A673 (cell line): ENCODE measurements around the gene CGB3.

Source experiments
- EZH2 ChIP-seq: fragments of 200-600 bp; sonication (generic); IDR thresholded peaks from 2 replicates; pipeline ENCODE4 v1.6.1; 2017; ENCODE audit warnings: borderline replicate concordance, low read depth, mild to moderate bottlenecking, mixed read lengths, antibody characterized with exemption, low read length; ENCODE audit not compliant: poor library complexity, severe bottlenecking
- TF ChIP-seq, protein P1 (sequence below): fragments of 300-800, 200-600 bp; sonication (generic); conservative IDR thresholded peaks from 2 replicates; pipeline ENCODE4 v1.5.1; 2017; ENCODE audit warnings: low read depth, mild to moderate bottlenecking, antibody characterized with exemption, low read length, moderate library complexity, mixed read lengths

- TF ChIP-seq, protein P1, sequence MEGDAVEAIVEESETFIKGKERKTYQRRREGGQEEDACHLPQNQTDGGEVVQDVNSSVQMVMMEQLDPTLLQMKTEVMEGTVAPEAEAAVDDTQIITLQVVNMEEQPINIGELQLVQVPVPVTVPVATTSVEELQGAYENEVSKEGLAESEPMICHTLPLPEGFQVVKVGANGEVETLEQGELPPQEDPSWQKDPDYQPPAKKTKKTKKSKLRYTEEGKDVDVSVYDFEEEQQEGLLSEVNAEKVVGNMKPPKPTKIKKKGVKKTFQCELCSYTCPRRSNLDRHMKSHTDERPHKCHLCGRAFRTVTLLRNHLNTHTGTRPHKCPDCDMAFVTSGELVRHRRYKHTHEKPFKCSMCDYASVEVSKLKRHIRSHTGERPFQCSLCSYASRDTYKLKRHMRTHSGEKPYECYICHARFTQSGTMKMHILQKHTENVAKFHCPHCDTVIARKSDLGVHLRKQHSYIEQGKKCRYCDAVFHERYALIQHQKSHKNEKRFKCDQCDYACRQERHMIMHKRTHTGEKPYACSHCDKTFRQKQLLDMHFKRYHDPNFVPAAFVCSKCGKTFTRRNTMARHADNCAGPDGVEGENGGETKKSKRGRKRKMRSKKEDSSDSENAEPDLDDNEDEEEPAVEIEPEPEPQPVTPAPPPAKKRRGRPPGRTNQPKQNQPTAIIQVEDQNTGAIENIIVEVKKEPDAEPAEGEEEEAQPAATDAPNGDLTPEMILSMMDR = no peak
- TF ChIP-seq EZH2 = no peak
These were observed 37.3 kb upstream of the CGB3 start for GRCh38 chr19:49061445-49061844.
